OCI-LY1 (cell line): ENCODE measurements around the gene SYDE2.
"Not testable (repeated sequence)": the region's sequence is repeated elsewhere in the genome, so short reads cannot be mapped to it uniquely, and the experiment has no call there.

Experiments
- H2AFZ ChIP-seq: fragments of 200-600 bp; sonication (generic), shearing (Covaris generic); 2 replicates; pipeline ENCODE4 v1.6.0; 2014; ENCODE audit warnings: antibody characterized with exemption, mild to moderate bottlenecking, low read length
- H3F3A ChIP-seq: fragments of 200-600 bp; sonication (generic), shearing (Covaris generic); 2 replicates; pipeline ENCODE4 v1.6.0; 2014; ENCODE audit warnings: mild to moderate bottlenecking, antibody characterized with exemption, low read length, moderate library complexity; ENCODE audit not compliant: insufficient read depth
- H3K27ac ChIP-seq: fragments of 200-600 bp; sonication (generic); 2 replicates; pipeline ENCODE4 v1.5.1; 2014; ENCODE audit warnings: low read length, mixed run types, mild to moderate bottlenecking, low read depth; ENCODE audit not compliant: poor library complexity, severe bottlenecking
- H3K27me3 ChIP-seq: fragments of 200-600 bp; sonication (generic); 2 replicates; pipeline ENCODE4 v1.6.0; 2014; ENCODE audit warnings: antibody characterized with exemption, mild to moderate bottlenecking, low read length, moderate library complexity; ENCODE audit not compliant: insufficient read depth
- H3K36me3 ChIP-seq: fragments of 200-600 bp; sonication (generic); 2 replicates; pipeline ENCODE4 v1.6.1; 2014; ENCODE audit warnings: mild to moderate bottlenecking, antibody characterized with exemption, low read length, moderate library complexity, mixed read lengths; ENCODE audit not compliant: insufficient read depth
- H3K4me1 ChIP-seq: fragments of 200-600 bp; sonication (generic); 2 replicates; pipeline ENCODE4 v1.5.1; 2014; ENCODE audit warnings: mild to moderate bottlenecking, low read length, moderate library complexity; ENCODE audit not compliant: insufficient read depth, severe bottlenecking
- H3K4me2 ChIP-seq: fragments of 200-600 bp; sonication (generic), shearing (Covaris generic); 2 replicates; pipeline ENCODE4 v1.6.1; 2014; ENCODE audit warnings: low read length
- H3K4me3 ChIP-seq: fragments of 200-600 bp; sonication (generic); 2 replicates; pipeline ENCODE4 v1.5.1; 2014; ENCODE audit warnings: low read length, low read depth, mild to moderate bottlenecking, mixed read lengths; ENCODE audit not compliant: poor library complexity, severe bottlenecking
- H3K79me2 ChIP-seq: fragments of 200-600 bp; shearing (Covaris generic); 2 replicates; pipeline ENCODE4 v1.6.1; 2016; ENCODE audit warnings: mixed run types, low read length, mixed read lengths; ENCODE audit not compliant: insufficient read depth
- H3K9ac ChIP-seq: fragments of 200-600 bp; sonication (generic), shearing (Covaris generic); 2 replicates; pipeline ENCODE4 v1.6.1; 2014; ENCODE audit warnings: mild to moderate bottlenecking, low read length, mixed read lengths
- H3K9me2 ChIP-seq: fragments of 200-600 bp; sonication (generic), shearing (Covaris generic); 2 replicates; pipeline ENCODE4 v1.6.1; 2014; ENCODE audit warnings: low read depth, mild to moderate bottlenecking, low read length, mixed read lengths
- H3K9me3 ChIP-seq: fragments of 200-600 bp; shearing (Covaris generic); 2 replicates; pipeline ENCODE4 v1.6.1; 2014; ENCODE audit warnings: low read length, mixed read lengths
- H4K20me1 ChIP-seq: fragments of 200-600 bp; sonication (generic), shearing (Covaris generic); 2 replicates; pipeline ENCODE4 v1.6.0; 2016; ENCODE audit warnings: mild to moderate bottlenecking, low read length; ENCODE audit not compliant: insufficient read depth
- CTCF ChIP-seq: fragments of 200-600 bp; sonication (generic), shearing (Covaris generic); IDR thresholded peaks from 2 replicates; pipeline ENCODE4 v1.5.1; 2017; ENCODE audit warnings: mild to moderate bottlenecking, antibody characterized with exemption, low read length, moderate library complexity, mixed read lengths
- EZH2 ChIP-seq: fragments of 200-600 bp; sonication (generic), shearing (Covaris generic); IDR thresholded peaks from 2 replicates; pipeline ENCODE4 v1.8.0; 2017; ENCODE audit warnings: borderline replicate concordance, mixed run types, mild to moderate bottlenecking, antibody characterized with exemption, low read length, moderate library complexity, mixed read lengths

SYDE2 gene

GRCh38 chr1:85142753-85143152, 58.1 kb downstream of the SYDE2 start:
- Histone ChIP-seq H3K27me3 (no peaks in the 10 kb centered on the region), H3K4me2 (no peak overlapping the region), H3K36me3 (no peaks in the 10 kb centered on the region), H3K79me2 (no peaks in the 10 kb centered on the region), H3K4me3 (no peak overlapping the region), H3K9me3 (no peaks in the 10 kb centered on the region), H4K20me1 (no peaks in the 10 kb centered on the region), H3K27ac (no peak overlapping the region), H3F3A (no peaks in the 10 kb centered on the region), H2AFZ (no peak overlapping the region), H3K4me1 (no peaks in the 10 kb centered on the region), H3K9me2 (no peaks in the 10 kb centered on the region), H3K9ac (no peak overlapping the region)
- no peak for TF ChIP-seq EZH2
- TF ChIP-seq CTCF = no peak

GRCh38 chr1:85138439-85138838, 62.4 kb downstream of the SYDE2 start:
- H3K27me3 ChIP-seq, H3K27ac ChIP-seq: not testable (repeated sequence)

GRCh38 chr1:85137660-85138059, 63.2 kb downstream of the SYDE2 start:
- H3K9ac ChIP-seq = no peak overlapping the region
- no peak overlapping the region for H3K4me3 ChIP-seq
- H4K20me1 ChIP-seq = no peaks in the 10 kb centered on the region
- no peaks in the 10 kb centered on the region for H3K79me2 ChIP-seq
- no peaks in the 10 kb centered on the region for H3K9me3 ChIP-seq
- no peaks in the 10 kb centered on the region for H3K36me3 ChIP-seq
- TF ChIP-seq EZH2 = no peak
- no peak for TF ChIP-seq CTCF
- no peak overlapping the region for H3K4me2 ChIP-seq
- H3K27ac ChIP-seq = no peak overlapping the region
- no peaks in the 10 kb centered on the region for H3K4me1 ChIP-seq
- no peak overlapping the region for H2AFZ ChIP-seq
- H3F3A ChIP-seq = no peaks in the 10 kb centered on the region
- H3K9me2 ChIP-seq = no peaks in the 10 kb centered on the region
- H3K27me3 ChIP-seq = no peaks in the 10 kb centered on the region

More at GRCh38 chr1:85138439-85138838, 62.4 kb downstream of the SYDE2 start:
- not testable (repeated sequence) for H3F3A ChIP-seq, H3K79me2 ChIP-seq, H3K36me3 ChIP-seq, H4K20me1 ChIP-seq, H3K4me1 ChIP-seq, H3K9me3 ChIP-seq, H3K4me2 ChIP-seq, H2AFZ ChIP-seq, H3K9me2 ChIP-seq, H3K4me3 ChIP-seq, H3K9ac ChIP-seq

- Histone ChIP-seq H3K9me3 (no peaks in the 10 kb centered on the region), H4K20me1 (no peaks in the 10 kb centered on the region), H2AFZ (no peak overlapping the region), H3K27me3 (no peaks in the 10 kb centered on the region), H3K27ac (no peak overlapping the region), H3K4me3 (no peak overlapping the region), H3K36me3 (no peaks in the 10 kb centered on the region), H3K4me2 (no peak overlapping the region), H3K9me2 (no peaks in the 10 kb centered on the region), H3F3A (no peaks in the 10 kb centered on the region), H3K79me2 (no peaks in the 10 kb centered on the region), H3K9ac (no peak overlapping the region), H3K4me1 (no peaks in the 10 kb centered on the region)
- TF ChIP-seq CTCF = no peak
- no peak for TF ChIP-seq EZH2
These were observed 65.4 kb downstream of the SYDE2 start for GRCh38 chr1:85135392-85135798.
